ENCODE measurements around the gene ADAMTSL1. TPM values are rescaled to one million over a fixed set of nuclear protein-coding genes. Genes with fewer than 3 reads are reported as not detected.
A peak's percentile ranks its signal among the peaks of the same experiment; 100 is the strongest.

The ADAMTSL1 gene
- total RNA-seq, 4 donors from 2014 or later, result 21.3 to 138 (median 125) TPM

GRCh38 chr9:18662320-18662719 lies 188.4 kb downstream of the ADAMTSL1 start:
- no peak for TF ChIP-seq EP300 (IDR thresholded peaks at IDR 0.05)
- no peak for TF ChIP-seq POLR2A (IDR thresholded peaks at IDR 0.05)
- TF ChIP-seq CTCF (IDR thresholded peaks at IDR 0.05), result no peak
- no peak for TF ChIP-seq POLR2AphosphoS5 (IDR thresholded peaks at IDR 0.05)
- WGBS, 2 donors (ENCODE audit: low coverage in 1 of 2), result 79 to 84% methylated on average over 3 of the region's 3 CpGs
- no peak for ATAC-seq

GRCh38 chr9:18665947-18666346 lies 192.0 kb downstream of the ADAMTSL1 start:
- peaks cover 0 to 9% of the 10 kb centered on the region in 2 donors for H3K36me3 ChIP-seq
- no peak for ATAC-seq
- no peaks in the 10 kb centered on the region for H3K9me3 ChIP-seq
- TF ChIP-seq CTCF (IDR thresholded peaks at IDR 0.05), result no peak
- no peak for TF ChIP-seq POLR2A (IDR thresholded peaks at IDR 0.05)
- no peak for TF ChIP-seq EP300 (IDR thresholded peaks at IDR 0.05)
- no peak for TF ChIP-seq POLR2AphosphoS5 (IDR thresholded peaks at IDR 0.05)
- WGBS, 2 donors (ENCODE audit: low coverage in 1 of 2), result 27 to 40% methylated on average over 1 of the region's 1 CpG
- no peak overlapping the region for H3K27ac ChIP-seq
- no peak overlapping the region for H3K4me3 ChIP-seq
- peaks cover 0 to 16% (median 4%) of the 10 kb centered on the region in 3 donors for H3K4me1 ChIP-seq
- no peaks in the 10 kb centered on the region for H3K27me3 ChIP-seq

More at GRCh38 chr9:18662320-18662719, 188.4 kb downstream of the ADAMTSL1 start:
- no peak overlapping the region for H3K4me3 ChIP-seq
- peaks cover 0 to 16% (median 4%) of the 10 kb centered on the region in 3 donors for H3K4me1 ChIP-seq
- no peaks in the 10 kb centered on the region for H3K9me3 ChIP-seq
- no peaks in the 10 kb centered on the region for H3K27me3 ChIP-seq
- peaks cover 0 to 12% of the 10 kb centered on the region in 2 donors for H3K36me3 ChIP-seq
- H3K27ac ChIP-seq, result no peak overlapping the region

- no peaks in the 10 kb centered on the region for H3K9me3 ChIP-seq
- WGBS, 2 donors (ENCODE audit: low coverage in 1 of 2), result 44 to 52% methylated on average over 2 of the region's 2 CpGs
- no peak overlapping the region for H3K27ac ChIP-seq
- H3K4me1 ChIP-seq, result peaks cover 0 to 16% (median 4%) of the 10 kb centered on the region in 3 donors
- TF ChIP-seq POLR2A (IDR thresholded peaks at IDR 0.05) (no peak), EP300 (IDR thresholded peaks at IDR 0.05) (no peak), POLR2AphosphoS5 (IDR thresholded peaks at IDR 0.05) (peak; percentile 27)
- H3K27me3 ChIP-seq, result no peaks in the 10 kb centered on the region
- ATAC-seq, result peak; percentile 79
- no peak overlapping the region for H3K4me3 ChIP-seq
- H3K36me3 ChIP-seq, result peaks cover 0 to 9% of the 10 kb centered on the region in 2 donors
Measured at GRCh38 chr9:18666348-18666747, 192.4 kb downstream of the ADAMTSL1 start.

- no peak overlapping the region for H3K27ac ChIP-seq
- peak; percentile 36 for ATAC-seq
- 67 to 74% methylated on average over 6 of the region's 6 CpGs for WGBS, 2 donors (ENCODE audit: low coverage in 1 of 2)
Measured at GRCh38 chr9:18666986-18667772, 193.2 kb downstream of the ADAMTSL1 start.

GRCh38 chr9:18668944-18669343 lies 195.0 kb downstream of the ADAMTSL1 start:
- ATAC-seq, result no peak
- no peaks in the 10 kb centered on the region for H3K36me3 ChIP-seq
- H3K9me3 ChIP-seq, result no peaks in the 10 kb centered on the region
- H3K4me3 ChIP-seq, result no peak overlapping the region
- WGBS, 2 donors (ENCODE audit: low coverage in 1 of 2), result 79 to 80% methylated on average over 1 to 2 of the region's 2 CpGs
- peaks cover 0 to 25% (median 4%) of the 10 kb centered on the region in 3 donors for H3K4me1 ChIP-seq
- TF ChIP-seq POLR2AphosphoS5 (IDR thresholded peaks at IDR 0.05), result no peak
- no peak for TF ChIP-seq CTCF (IDR thresholded peaks at IDR 0.05)
- no peak for TF ChIP-seq POLR2A (IDR thresholded peaks at IDR 0.05)
- no peak for TF ChIP-seq EP300 (IDR thresholded peaks at IDR 0.05)
- H3K27ac ChIP-seq, result no peak overlapping the region
- no peaks in the 10 kb centered on the region for H3K27me3 ChIP-seq

More at GRCh38 chr9:18666986-18667772, 193.2 kb downstream of the ADAMTSL1 start:
- Histone ChIP-seq H3K36me3 (peaks cover 0 to 4% of the 10 kb centered on the region in 2 donors), H3K4me1 (peaks cover 0 to 16% (median 4%) of the 10 kb centered on the region in 3 donors), H3K4me3 (no peak overlapping the region), H3K27me3 (no peaks in the 10 kb centered on the region), H3K9me3 (no peaks in the 10 kb centered on the region)
- TF ChIP-seq CTCF (IDR thresholded peaks at IDR 0.05) (no peak), EP300 (IDR thresholded peaks at IDR 0.05) (no peak), POLR2A (IDR thresholded peaks at IDR 0.05) (no peak), POLR2AphosphoS5 (IDR thresholded peaks at IDR 0.05) (no peak)
